ENCODE measurements around the gene TMEM213.
"Not testable (repeated sequence)": the region's sequence is repeated elsewhere in the genome, so short reads cannot be mapped to it uniquely, and the experiment has no call there.

The TMEM213 gene

DNA sequence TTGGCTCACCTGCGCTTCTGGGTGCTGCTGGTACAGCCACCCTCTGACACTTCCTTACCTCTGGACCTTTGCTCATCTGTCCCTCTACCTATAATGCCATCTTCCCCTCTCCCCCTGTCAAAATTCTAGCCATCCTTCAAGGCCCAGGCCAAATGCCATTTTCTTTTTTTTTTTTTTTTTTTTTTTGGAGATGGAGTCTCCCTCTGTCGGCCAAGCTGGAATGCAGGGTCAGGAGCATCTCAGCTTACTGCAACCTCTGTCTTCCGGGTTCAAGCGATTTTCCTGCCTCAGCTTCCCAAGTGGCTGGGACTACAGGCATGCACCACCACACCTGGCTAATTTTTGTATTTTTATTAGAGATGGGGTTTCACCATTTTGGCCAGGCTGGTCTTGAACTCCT is 748 bp upstream of the TMEM213 start:
- DNase-seq (ENCODE audit: low read depth in 3 of 3), result not testable (repeated sequence)

DNA sequence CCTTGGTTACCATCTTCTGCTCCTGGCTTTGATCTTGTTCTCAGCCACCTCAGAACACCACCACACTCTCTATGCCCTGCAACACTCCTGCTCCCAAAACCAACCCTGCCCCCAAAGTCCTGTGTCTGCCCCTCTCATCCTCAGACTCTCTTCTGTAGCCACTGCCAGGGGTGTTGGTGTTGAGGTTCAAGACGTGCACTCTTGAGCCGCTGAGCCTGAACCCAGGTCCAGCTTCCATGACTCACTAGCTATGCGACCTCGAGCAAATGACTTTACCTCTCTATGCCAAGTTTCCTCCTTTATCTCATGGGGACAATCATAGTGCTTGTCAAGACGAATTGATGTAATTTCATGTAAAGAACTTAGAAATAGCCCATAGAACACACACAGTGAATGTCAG is 1.0 kb downstream of the TMEM213 start:
- no peak for DNase-seq (ENCODE audit: low read depth in 3 of 3)

DNA sequence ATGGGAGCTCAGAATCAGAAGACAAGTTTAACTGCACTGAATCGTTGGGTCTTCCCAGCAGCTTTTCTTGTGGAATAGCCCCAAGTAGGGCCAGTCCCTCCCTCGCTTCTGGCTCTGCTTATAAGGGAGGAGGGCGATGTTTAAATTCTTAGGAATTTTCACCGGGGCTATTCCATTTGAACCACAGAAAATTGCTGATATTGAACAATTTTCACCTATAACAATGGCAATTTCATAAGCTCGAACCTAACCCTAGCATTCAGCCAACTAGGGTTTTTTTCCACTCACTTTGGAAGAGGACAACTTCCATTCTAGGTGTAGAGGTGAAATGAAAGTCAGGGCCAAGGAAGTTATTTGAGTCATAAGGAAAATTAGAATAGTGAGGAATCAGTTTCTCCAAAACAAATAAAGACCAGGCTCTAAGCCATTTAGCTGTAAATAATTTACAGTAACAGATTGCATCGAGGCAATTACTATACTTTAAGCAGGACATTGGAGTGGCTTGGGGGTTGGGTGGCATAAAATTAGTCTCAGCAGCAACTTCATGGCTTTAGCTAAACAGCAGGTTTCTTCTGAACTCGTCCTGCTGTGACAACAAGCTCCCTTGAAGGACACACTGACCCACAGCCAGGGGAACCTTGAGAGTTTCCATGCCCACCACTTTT is 1.7 kb downstream of the TMEM213 start:
- DNase-seq (ENCODE audit: low read depth in 3 of 3), result no peak

GRCh38 chr7:138801256-138801655 is 3.5 kb downstream of the TMEM213 start:
- DNase-seq (ENCODE audit: low read depth in 3 of 3), result no peak

DNA sequence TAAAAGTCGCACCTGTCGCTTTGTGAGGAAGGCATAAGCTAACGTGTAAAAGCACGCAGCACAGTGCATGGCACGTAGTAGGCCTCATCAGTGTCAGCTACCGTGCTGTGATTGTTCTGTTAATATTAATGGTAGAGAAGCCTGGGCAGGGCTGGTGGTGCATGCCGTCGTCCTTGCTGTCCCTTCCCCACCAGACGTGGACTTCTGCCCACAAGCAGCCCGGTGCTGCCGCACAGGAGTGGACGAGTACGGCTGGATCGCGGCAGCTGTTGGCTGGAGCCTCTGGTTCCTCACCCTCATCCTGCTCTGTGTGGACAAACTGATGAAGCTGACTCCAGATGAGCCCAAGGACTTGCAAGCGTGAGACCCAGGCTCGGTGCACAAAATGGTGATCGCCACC is 4.9 kb downstream of the TMEM213 start:
- DNase-seq (ENCODE audit: low read depth in 3 of 3), result no peak

- no peak for DNase-seq (ENCODE audit: low read depth in 3 of 3)
Observed at GRCh38 chr7:138804618-138805017, 6.8 kb downstream of the TMEM213 start.

GRCh38 chr7:138809346-138809745 is 11.6 kb downstream of the TMEM213 start:
- no peak for DNase-seq (ENCODE audit: low read depth in 3 of 3)

GRCh38 chr7:138811327-138811726 is 13.5 kb downstream of the TMEM213 start:
- not testable (repeated sequence) for DNase-seq (ENCODE audit: low read depth in 3 of 3)

DNA sequence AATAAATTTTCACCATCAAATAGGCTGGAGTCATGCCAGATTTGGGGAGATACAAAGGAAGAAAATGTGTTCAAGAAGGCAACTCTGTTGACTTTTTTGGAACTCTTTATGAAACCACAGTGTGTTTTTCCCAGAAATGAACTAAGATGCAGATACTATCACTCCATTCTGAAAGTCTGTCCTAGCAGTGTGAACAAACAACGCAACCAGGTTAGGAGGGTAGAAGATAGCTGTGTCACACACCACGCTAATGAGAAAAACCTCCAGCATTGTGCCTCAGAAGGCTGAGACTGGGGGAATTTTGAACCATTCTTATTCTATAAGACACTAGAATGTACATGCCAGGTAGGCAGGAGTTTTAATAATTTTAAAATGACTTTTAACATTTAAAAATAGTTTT is 16.2 kb downstream of the TMEM213 start:
- DNase-seq (ENCODE audit: low read depth in 3 of 3), result no peak

GRCh38 chr7:138814816-138815332 is 17.1 kb downstream of the TMEM213 start:
- DNase-seq (ENCODE audit: low read depth in 3 of 3), result no peak

DNA sequence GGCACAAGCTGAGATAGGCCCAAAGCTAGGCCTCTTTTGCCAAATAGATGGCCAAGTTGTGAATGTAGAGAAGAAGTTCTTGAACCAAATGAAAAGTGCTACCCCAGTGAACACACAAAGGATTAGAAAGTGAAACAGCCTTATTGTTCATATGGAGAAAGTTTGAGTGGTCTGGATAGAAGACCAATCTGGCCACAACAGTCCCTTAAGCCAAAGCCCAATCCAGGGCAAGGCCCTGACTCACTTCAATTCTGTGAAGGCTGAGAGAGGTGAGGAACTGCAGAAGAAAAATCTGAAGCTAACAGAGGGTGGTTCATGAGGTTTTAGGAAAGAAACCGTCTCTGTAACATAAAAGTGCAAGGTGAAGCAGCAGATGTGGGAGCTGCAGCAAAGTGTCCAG is 18.9 kb downstream of the TMEM213 start:
- no peak for DNase-seq (ENCODE audit: low read depth in 3 of 3)

DNA sequence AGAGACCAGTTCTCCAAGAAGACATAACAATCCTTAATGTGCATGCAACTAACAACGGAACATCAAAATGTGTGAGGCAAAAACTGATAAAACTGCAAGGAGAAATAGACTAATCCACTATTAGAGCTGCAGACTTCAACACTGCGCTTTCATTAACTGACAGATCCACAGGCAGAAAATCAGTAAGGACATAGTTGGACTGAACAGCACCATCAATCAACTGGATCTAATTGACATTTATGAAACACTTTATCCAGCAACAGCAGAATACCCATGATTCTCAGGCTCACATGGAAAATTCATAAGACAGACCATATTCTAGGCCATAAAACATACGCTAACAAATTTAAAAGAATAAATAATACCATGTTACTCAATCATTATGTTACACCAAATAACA is 21.8 kb downstream of the TMEM213 start:
- DNase-seq (ENCODE audit: low read depth in 3 of 3), result no peak

- DNase-seq (ENCODE audit: low read depth in 3 of 3), result no peak
Observed at GRCh38 chr7:138821912-138822311, 24.1 kb downstream of the TMEM213 start.

- DNase-seq (ENCODE audit: low read depth in 3 of 3), result no peak
Observed at GRCh38 chr7:138822867-138823535, 25.2 kb downstream of the TMEM213 start.

- no peak for DNase-seq (ENCODE audit: low read depth in 3 of 3)
Observed at GRCh38 chr7:138825049-138825721, 27.4 kb downstream of the TMEM213 start.

DNA sequence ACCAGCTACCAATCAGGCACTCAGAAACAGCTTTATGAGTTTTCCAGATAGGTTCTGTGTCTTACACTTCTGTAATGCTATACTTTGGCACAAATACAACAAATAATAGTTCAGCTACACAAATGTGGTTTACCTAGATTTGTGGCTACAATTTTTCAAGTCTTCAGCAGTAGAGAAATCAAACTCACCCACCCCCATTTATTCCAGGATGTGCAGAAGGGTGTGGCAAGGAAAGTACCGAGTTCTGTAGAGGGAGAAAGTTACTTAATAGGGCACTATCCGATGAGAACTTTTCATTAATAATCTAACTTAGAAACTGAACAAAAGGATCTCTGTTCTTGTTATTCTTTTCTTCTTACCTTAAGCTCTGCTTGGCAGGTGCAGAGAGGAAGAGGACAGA is 30.5 kb downstream of the TMEM213 start:
- DNase-seq (ENCODE audit: low read depth in 3 of 3), result no peak

- no peak for DNase-seq (ENCODE audit: low read depth in 3 of 3)
Observed at GRCh38 chr7:138829335-138829734, 31.5 kb downstream of the TMEM213 start.

- no peak for DNase-seq (ENCODE audit: low read depth in 3 of 3)
Observed at GRCh38 chr7:138832966-138833365, 35.2 kb downstream of the TMEM213 start.

GRCh38 chr7:138833596-138833995 is 35.8 kb downstream of the TMEM213 start:
- DNase-seq (ENCODE audit: low read depth in 3 of 3), result no peak

DNA sequence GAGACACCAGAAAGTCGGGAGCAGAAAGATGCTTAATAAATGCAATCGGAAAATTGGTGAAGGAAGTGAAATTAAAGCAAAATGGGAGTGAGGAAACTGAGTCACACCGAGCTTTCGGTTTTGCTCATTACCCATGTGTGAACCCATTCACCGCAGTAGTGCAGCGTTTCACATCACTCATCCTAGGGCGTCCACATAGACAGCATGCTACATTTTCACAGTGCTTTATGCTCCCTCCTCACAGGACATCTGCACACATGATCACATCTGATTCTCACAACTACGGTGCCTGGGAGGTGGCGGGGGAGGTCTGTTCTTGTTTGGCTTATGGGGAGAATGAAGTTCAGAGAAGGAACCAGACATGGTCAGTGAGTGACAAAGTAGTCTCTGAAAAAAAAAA is 36.8 kb downstream of the TMEM213 start:
- no peak for DNase-seq (ENCODE audit: low read depth in 3 of 3)

GRCh38 chr7:138835087-138835486 is 37.3 kb downstream of the TMEM213 start:
- no peak for DNase-seq (ENCODE audit: low read depth in 3 of 3)

DNA sequence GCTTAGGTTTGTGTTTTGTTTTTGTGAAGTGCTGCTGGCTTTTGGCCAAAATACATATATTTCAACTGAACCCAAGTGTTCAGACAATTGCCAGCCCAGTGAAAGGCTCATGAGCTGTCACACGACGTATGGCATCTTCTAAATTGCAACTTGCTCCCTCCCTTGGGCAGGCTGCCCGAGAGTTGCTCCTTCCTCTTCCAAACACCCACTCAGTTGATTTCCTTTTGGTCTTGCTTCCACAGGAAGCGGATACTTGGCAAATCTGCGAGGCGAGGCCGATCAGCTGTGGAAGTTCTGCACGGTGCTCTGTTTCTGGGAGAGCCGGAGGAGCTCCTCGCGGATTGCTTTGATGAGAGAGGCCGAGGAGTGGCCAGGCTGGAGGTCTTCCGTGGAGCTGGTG is 39.8 kb downstream of the TMEM213 start:
- DNase-seq (ENCODE audit: low read depth in 3 of 3), result no peak

GRCh38 chr7:138838166-138838565 is 40.4 kb downstream of the TMEM213 start:
- DNase-seq (ENCODE audit: low read depth in 3 of 3), result no peak
